Activated T-cell treated with anti-CD3 and anti-CD28 coated beads, Interleukin-2, amount 50 U/mL, for 4 hours (primary cell): ENCODE measurements around the gene NAALAD2. TPM values are rescaled to one million over a fixed set of nuclear protein-coding genes. Genes with fewer than 3 reads are reported as not detected.

Experiments
- ATAC-seq, 2 donors: fragments of 200-7000 bp; cut with Tn5 transposase; one replicate each; pipeline ENCODE4 v1.10.0; 2021
- DNase-seq: peaks from one replicate; pipeline ENCODE4 v3.0.0-alpha.2; 2020
- H3K27me3 Mint-ChIP-seq: one replicate; pipeline ENCODE4 v1.8.0; 2021; ENCODE audit warnings: low read depth, mixed read lengths
- H3K36me3 Mint-ChIP-seq: one replicate; pipeline ENCODE4 v1.8.0; 2022; ENCODE audit warnings: mixed read lengths; ENCODE audit not compliant: insufficient read depth
- H3K4me1 Mint-ChIP-seq: one replicate; pipeline ENCODE4 v1.8.0; 2021; ENCODE audit warnings: low read depth, mixed read lengths
- H3K4me3 Mint-ChIP-seq: one replicate; pipeline ENCODE4 v1.8.0; 2021; ENCODE audit warnings: mild to moderate bottlenecking, moderate library complexity, mixed read lengths
- H3K9me3 Mint-ChIP-seq: one replicate; pipeline ENCODE4 v1.8.0; 2021; ENCODE audit warnings: mixed read lengths
- total RNA-seq, 3 donors: library from RNA; stranded (reverse); gene quantifications; one replicate each; pipeline ENCODE4 v1.2.1, GENCODE V29; 2021

The NAALAD2 gene
- total RNA-seq, 3 donors from 2014 or later: not detected

- Mint-ChIP-seq H3K4me3 (no peak overlapping the region), H3K4me1 (peaks cover 14% of the 10 kb centered on the region), H3K36me3 (no peaks in the 10 kb centered on the region), H3K27me3 (peaks cover 10% of the 10 kb centered on the region), H3K9me3 (no peaks in the 10 kb centered on the region)
- ATAC-seq (no peak), DNase-seq (no peak)
Measured at GRCh38 chr11:90241414-90241813, 107.0 kb downstream of the NAALAD2 start.

Other genes starting within 250 kb of the NAALAD2 start
- gene TRIM49D1, start 212.4 kb upstream of the NAALAD2 start, total RNA-seq: not detected
- not detected for gene TRIM49D2, start 210.6 kb upstream of the NAALAD2 start, total RNA-seq
- not detected for gene TRIM64, start 168.6 kb upstream of the NAALAD2 start, total RNA-seq
- gene TRIM49C, start 103.6 kb upstream of the NAALAD2 start, total RNA-seq: not detected
- not detected for gene UBTFL1, start 48.7 kb upstream of the NAALAD2 start, total RNA-seq
- gene CHORDC1, start 88.4 kb downstream of the NAALAD2 start, total RNA-seq: 100 to 1,000 TPM; 134 to 167 (median 149) TPM